Gastroesophageal sphincter (tissue), 4 donors: ENCODE measurements around the gene DMBT1. TPM values are rescaled to one million over a fixed set of nuclear protein-coding genes. Genes with fewer than 3 reads are reported as not detected.

ENCODE experiments used
- ATAC-seq: fragments of 150-250 bp; one replicate; pipeline ENCODE4 v1.9.1; 2016; ENCODE audit warnings: mild to moderate bottlenecking, moderate library complexity
- H3K27ac ChIP-seq, 4 donors: fragments of 200-600 bp; sonication (generic) in 3 of 4; 1 replicate in 3 of 4; 2 replicates in 1 of 4; pipeline ENCODE4 v1.5.1; 2016 to 2019
- H3K27me3 ChIP-seq: fragments of 200-600 bp; sonication (generic); one replicate; pipeline ENCODE4 v1.5.1; 2019
- H3K36me3 ChIP-seq, 2 donors: fragments of 200-600 bp; sonication (generic); one replicate each; pipeline ENCODE4 v1.5.1; 2019; ENCODE audit warnings: control low read depth in 1 of 2
- H3K4me1 ChIP-seq, 3 donors: fragments of 200-600 bp; sonication (generic); 1 replicate in 2 of 3; 2 replicates in 1 of 3; pipeline ENCODE4 v1.5.1; 2016 to 2019; ENCODE audit warnings: control low read depth in 2 of 3
- H3K4me3 ChIP-seq, 2 donors: fragments of 200-600 bp; sonication (generic); one replicate each; pipeline ENCODE4 v1.5.1; 2019; ENCODE audit warnings: mild to moderate bottlenecking in 1 of 2, moderate library complexity in 1 of 2
- H3K9me3 ChIP-seq, 3 donors: fragments of 200-600 bp; sonication (generic); one replicate each; pipeline ENCODE4 v1.5.1; 2017 to 2019; ENCODE audit warnings: control low read depth in 2 of 3
- EP300 ChIP-seq: sonication (generic); formaldehyde crosslinking; IDR thresholded peaks from one replicate; pipeline ENCODE4 v1.6.1; 2017; ENCODE audit warnings: antibody characterized with exemption, mild to moderate bottlenecking
- POLR2A ChIP-seq, 2 donors: fragments of 450-650 bp; IDR thresholded peaks; one replicate each; pipeline ENCODE4 v1.6.1; 2017; ENCODE audit warnings: antibody characterized with exemption in 2 of 2, mild to moderate bottlenecking in 2 of 2, moderate library complexity in 1 of 2
- POLR2AphosphoS5 ChIP-seq: sonication (generic); formaldehyde crosslinking; IDR thresholded peaks from one replicate; pipeline ENCODE4 v1.6.1; 2017; ENCODE audit warnings: antibody characterized with exemption
- WGBS, 2 donors: methylation state at CpG; one replicate each; pipeline ENCODE4 v1.1.5; 2018; ENCODE audit warnings: low coverage in 1 of 2; 5-methylcytosine and 5-hydroxymethylcytosine counted together
- total RNA-seq, 4 donors: library from RNA; depleted of rRNA; stranded (reverse); fragments of >200 nt; gene quantifications; one replicate each; pipeline ENCODE4 v1.1.0, GENCODE V29; 2016
- TF ChIP-seq, protein P1 (sequence below), 4 experiments: fragments of 200-600 bp in 2 of 4; fragments of 450-650 bp in 2 of 4; sonication (generic) in 1 of 4; IDR thresholded peaks; one replicate each; pipeline ENCODE4 v1.5.1; 2017 to 2019; ENCODE audit warnings: antibody characterized with exemption in 4 of 4, mild to moderate bottlenecking in 2 of 4, moderate library complexity in 2 of 4

DMBT1 gene
- total RNA-seq, 4 donors from 2014 or later: 0.08 to 2.8 TPM; not detected in 2

GRCh38 chr10:122568551-122568950 is 8.0 kb downstream of the DMBT1 start:
- no peaks in the 10 kb centered on the region for H3K36me3 ChIP-seq
- 86% methylated on average over 3 of the region's 8 CpGs; no CpG with 5 or more reads in 1 of the 2 donors for WGBS, 2 donors
- no peak overlapping the region for H3K27ac ChIP-seq
- no peak overlapping the region for H3K4me3 ChIP-seq
- H3K9me3 ChIP-seq: no peaks in the 10 kb centered on the region
- ATAC-seq: no peak
- TF ChIP-seq POLR2A (IDR thresholded peaks at IDR 0.05) (no peak), POLR2AphosphoS5 (no peak)
- no peaks in the 10 kb centered on the region for H3K27me3 ChIP-seq
- H3K4me1 ChIP-seq: peaks cover 0 to 11% (median 0%) of the 10 kb centered on the region in 3 donors

DNA sequence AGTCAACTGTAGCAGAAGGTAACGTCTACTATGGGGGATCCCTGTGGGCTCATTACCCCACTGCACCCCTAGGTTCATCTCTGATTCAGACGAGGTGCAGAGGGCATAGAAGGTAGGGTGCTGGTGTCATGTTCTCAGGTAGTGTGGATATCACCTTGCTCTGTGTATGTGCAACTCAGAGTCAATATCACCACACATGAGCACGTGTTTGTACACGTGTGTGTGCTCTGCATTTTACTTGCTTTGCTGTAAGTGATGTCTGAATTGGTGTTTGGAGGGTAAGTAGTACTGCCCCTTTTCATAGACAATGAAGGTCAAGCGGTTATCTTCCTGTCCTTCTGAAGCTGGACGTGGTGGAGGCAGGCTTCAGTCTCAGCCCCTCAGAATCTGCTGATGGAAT is 10.4 kb downstream of the DMBT1 start:
- Histone ChIP-seq H3K4me1 (peaks cover 0 to 4% (median 0%) of the 10 kb centered on the region in 3 donors), H3K27ac (no peak overlapping the region), H3K4me3 (no peak overlapping the region), H3K9me3 (peaks cover 0 to 14% (median 0%) of the 10 kb centered on the region in 3 donors), H3K36me3 (no peaks in the 10 kb centered on the region), H3K27me3 (no peaks in the 10 kb centered on the region)
- ATAC-seq: no peak
- TF ChIP-seq EP300: no peak
- TF ChIP-seq POLR2AphosphoS5: no peak
- no peak for TF ChIP-seq POLR2A (IDR thresholded peaks at IDR 0.05)
- TF ChIP-seq, protein P1, sequence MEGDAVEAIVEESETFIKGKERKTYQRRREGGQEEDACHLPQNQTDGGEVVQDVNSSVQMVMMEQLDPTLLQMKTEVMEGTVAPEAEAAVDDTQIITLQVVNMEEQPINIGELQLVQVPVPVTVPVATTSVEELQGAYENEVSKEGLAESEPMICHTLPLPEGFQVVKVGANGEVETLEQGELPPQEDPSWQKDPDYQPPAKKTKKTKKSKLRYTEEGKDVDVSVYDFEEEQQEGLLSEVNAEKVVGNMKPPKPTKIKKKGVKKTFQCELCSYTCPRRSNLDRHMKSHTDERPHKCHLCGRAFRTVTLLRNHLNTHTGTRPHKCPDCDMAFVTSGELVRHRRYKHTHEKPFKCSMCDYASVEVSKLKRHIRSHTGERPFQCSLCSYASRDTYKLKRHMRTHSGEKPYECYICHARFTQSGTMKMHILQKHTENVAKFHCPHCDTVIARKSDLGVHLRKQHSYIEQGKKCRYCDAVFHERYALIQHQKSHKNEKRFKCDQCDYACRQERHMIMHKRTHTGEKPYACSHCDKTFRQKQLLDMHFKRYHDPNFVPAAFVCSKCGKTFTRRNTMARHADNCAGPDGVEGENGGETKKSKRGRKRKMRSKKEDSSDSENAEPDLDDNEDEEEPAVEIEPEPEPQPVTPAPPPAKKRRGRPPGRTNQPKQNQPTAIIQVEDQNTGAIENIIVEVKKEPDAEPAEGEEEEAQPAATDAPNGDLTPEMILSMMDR (IDR thresholded peaks at IDR 0.05): no peak
- 50 to 100% methylated on average over 1 to 2 of the region's 6 CpGs for WGBS, 2 donors

GRCh38 chr10:122571892-122572291 is 11.3 kb downstream of the DMBT1 start:
- ATAC-seq: no peak
- Histone ChIP-seq H3K36me3 (no peaks in the 10 kb centered on the region), H3K9me3 (peaks cover 0 to 15% (median 0%) of the 10 kb centered on the region in 3 donors), H3K27me3 (no peaks in the 10 kb centered on the region), H3K27ac (no peak overlapping the region), H3K4me3 (no peak overlapping the region), H3K4me1 (no peaks in the 10 kb centered on the region)
- WGBS, 2 donors: 86 to 100% methylated on average over 1 to 2 of the region's 3 CpGs
- TF ChIP-seq POLR2AphosphoS5 (no peak), POLR2A (IDR thresholded peaks at IDR 0.05) (no peak), EP300 (no peak)
- TF ChIP-seq, protein P1 (IDR thresholded peaks at IDR 0.05): no peak

DNA sequence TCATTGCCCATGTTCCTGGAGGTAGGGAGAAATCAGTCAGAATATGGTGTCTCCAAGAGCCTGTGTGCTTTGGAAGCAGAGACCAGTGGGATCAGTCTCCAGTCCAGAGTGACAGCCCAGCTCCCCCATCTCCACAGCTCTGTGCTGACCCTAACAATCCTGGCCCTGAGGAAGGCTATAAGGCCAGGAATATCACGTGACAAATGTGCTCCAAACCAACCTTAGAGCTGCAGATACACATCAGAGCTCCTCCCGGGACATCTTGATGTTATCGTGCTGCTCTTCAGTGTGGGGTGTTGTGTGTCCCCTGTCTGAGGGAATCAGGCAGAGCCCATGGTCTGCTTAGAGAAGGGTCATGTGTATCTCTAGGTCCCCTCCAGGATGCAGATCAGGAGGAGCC is 15.2 kb downstream of the DMBT1 start:
- 25 to 29% methylated on average over 1 to 2 of the region's 3 CpGs for WGBS, 2 donors
- H3K4me3 ChIP-seq: no peak overlapping the region
- H3K4me1 ChIP-seq: no peaks in the 10 kb centered on the region
- peaks cover 0 to 15% (median 0%) of the 10 kb centered on the region in 3 donors for H3K9me3 ChIP-seq
- H3K36me3 ChIP-seq: no peaks in the 10 kb centered on the region
- no peak overlapping the region for H3K27ac ChIP-seq
- TF ChIP-seq POLR2AphosphoS5: no peak
- no peak for TF ChIP-seq POLR2A (IDR thresholded peaks at IDR 0.05)
- TF ChIP-seq EP300: no peak
- TF ChIP-seq, protein P1 (IDR thresholded peaks at IDR 0.05): no peak
- no peaks in the 10 kb centered on the region for H3K27me3 ChIP-seq
- ATAC-seq: no peak

GRCh38 chr10:122576291-122576690 is 15.7 kb downstream of the DMBT1 start:
- Histone ChIP-seq H3K27ac (no peak overlapping the region), H3K4me1 (no peaks in the 10 kb centered on the region), H3K4me3 (no peak overlapping the region), H3K9me3 (peaks cover 0 to 15% (median 0%) of the 10 kb centered on the region in 3 donors), H3K27me3 (no peaks in the 10 kb centered on the region), H3K36me3 (no peaks in the 10 kb centered on the region)
- ATAC-seq: no peak
- TF ChIP-seq EP300: no peak
- TF ChIP-seq, protein P1 (IDR thresholded peaks at IDR 0.05): no peak
- no peak for TF ChIP-seq POLR2A (IDR thresholded peaks at IDR 0.05)
- no peak for TF ChIP-seq POLR2AphosphoS5
- no CpG with 5 or more reads among the region's 6 CpGs for WGBS, 2 donors
